Stimulated activated CD8-positive, alpha-beta memory T cell treated with anti-CD3 and anti-CD28 coated beads, Interleukin-15, amount 100 ng/mL, for 1 hour (primary cell): ENCODE data around the gene PLA2G4E.

Experiments used
- DNase-seq: peaks from one replicate; pipeline ENCODE4 v3.0.0-alpha.2; 2020; ENCODE audit warnings: low read depth

The PLA2G4E gene

DNA sequence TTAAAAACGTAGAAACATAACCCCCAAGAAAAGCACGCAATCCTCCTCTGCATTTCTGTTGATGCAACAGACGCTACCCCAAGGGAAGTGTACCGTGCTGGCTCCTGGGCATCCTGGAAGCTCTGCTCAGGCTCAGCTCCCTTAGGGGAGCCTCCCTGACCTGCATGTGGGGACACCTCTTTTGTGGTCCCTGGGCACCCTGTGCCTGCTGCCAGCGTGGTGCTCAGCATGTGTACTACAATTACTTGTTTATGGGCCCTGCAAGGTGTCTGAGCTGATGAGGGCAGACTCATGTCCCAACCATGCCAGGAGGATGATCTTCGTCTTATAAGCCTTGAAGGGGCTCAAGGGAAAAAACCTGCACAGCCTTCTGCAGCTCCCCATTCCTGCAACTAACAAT lies 66.8 kb downstream of the PLA2G4E start:
- no peak for DNase-seq

DNA sequence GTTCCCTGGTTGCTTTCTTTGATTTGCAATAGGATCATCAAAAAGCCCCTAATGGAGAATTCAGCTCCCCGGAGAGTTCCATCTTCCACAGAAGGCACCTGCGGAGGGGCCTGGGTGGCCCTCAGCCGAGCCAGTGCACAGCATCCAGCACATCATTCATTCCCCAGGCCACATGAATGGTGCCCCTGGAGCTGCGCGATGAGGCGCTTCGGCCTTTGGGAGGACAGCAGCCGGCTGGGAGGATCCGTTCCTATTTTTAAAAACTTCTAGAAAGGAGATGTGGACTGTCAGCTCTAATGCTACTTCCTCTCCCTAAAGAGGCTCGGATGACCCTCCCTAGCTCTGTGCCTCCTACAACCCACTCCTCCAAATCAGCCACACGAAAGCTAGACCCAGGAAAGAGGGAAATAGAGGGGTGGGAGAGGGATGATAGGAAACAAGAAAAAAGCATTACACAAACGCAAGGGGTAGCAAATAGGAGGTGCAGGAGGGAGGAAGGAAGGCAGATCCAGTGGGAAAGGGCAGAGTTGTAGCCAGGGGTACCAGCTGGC lies 68.8 kb downstream of the PLA2G4E start:
- DNase-seq: no peak

DNA sequence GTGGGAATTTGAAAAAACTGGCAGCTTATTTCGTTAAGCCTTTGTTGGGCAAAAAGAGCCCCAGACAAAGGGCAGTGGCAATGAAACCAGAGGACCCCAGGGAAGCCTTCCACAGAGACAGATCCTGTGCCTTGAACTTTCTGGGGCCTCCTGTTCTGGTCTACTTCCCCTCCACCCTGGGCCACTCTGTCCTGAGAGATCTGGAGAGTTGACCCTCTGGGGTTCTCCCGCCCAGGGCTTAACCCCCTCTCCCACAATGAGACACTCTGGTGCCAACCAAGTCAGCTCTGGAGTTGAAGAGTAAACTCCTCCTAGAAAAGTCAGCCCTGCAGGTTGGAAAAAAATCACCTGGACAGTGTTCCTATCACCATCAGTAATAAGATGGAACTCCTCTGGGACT lies 69.3 kb downstream of the PLA2G4E start:
- no peak for DNase-seq

DNA sequence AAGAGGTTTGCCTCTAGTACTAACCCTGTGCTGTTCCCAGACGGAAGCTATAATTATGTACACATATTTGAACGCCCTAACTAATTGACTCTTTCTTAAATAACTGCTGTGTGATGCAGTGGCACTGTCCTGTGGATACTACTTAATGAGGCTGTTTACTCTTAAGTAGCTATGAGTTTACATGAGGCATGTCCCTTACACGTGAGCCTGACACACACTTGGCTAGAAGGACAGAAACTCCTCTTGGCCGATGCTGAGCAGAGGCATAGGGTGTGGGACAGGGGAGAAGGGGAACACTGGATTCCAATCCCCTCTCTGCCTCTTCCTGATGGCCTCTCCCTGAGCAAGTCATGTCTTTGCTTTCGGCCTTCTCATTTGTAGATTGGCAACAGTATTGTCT lies 70.4 kb downstream of the PLA2G4E start:
- DNase-seq: no peak

DNA sequence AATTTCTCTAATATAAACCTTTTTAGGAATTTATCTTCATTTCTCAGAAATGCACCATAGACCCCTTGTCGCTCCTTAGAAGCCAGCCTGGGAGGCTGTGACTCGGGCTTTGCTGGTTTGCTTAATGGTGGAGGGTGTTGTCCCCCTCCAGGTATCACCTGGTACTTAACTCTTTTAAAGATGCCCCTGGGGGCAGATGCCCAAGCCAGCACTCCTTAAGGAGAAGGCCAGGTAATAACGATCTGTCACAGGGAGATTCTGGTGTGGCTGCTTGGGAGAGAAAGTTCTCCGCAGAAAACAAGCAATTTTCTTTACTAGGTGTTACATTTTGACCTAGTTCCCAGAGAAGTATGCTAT lies 70.7 kb downstream of the PLA2G4E start:
- no peak for DNase-seq

DNA sequence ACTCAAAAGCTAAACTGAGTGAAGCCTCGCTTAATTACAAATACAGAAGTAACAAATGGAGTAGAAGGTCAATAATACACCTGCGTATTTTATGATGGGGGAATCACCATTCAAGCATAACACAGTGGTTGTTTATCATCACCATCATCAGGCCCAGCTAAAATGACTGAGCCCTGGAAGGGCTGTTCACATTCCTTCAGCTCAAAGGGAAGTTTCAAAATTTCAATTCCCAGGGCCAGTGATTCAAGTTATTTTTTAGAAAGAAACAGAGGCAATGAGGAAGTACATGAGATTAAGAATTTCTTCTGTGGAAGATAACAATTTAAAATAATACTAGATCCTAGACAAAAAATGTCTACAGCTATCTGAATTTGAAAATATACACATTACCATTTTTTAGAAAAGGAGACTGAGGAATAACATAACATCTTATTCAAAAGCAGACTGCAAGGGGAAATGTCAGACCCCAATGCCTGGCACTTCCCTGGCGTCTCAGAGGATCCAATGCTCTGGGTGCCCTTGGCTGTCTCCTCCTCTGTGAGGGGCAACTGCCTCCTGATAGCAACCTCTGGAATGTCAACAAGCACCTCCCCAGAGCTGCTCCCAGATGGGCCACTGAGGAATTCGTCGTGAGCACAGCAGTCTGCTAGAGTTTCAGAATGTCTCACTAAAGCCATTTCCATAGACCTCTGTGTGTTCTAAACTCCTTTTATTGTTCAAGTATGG lies 71.3 kb downstream of the PLA2G4E start:
- no peak for DNase-seq

DNA sequence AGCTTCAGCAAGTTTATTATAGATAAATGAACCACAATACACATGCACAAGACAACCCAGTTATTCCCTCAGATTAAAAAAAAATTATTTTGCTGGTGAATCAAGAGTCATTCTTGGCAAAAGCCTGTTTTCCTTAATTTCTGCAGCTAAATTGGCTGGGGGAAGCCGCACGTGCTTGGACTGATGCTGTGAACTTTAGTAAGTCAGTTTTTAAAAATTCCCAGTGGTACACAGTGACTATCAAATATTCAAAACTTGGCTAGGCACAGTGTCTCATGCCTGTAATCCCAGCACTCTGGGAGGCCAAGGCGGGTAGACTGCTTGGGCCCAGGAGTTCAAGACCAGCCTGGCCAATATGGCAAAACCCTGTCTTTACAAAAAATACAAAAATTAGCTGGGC lies 72.4 kb downstream of the PLA2G4E start:
- DNase-seq: no peak

DNA sequence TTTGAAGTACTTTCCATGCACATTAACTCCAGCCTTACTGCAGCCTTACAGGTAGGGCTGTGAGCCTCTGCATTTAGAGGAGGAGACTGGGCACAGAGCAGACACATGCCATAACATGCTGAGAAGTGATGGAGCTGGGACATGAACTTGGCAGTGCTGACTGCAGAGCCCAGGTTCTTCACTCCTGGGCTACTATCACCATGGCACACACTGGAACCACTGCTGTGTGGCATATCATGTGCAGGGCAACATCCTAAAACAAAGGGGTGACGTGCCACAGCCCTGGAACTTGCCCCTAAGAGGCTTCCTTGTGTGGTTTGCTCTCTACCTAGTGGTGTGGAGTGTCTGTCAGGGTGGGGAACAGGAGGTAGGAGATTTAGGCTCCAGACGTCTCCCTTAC lies 73.9 kb downstream of the PLA2G4E start:
- DNase-seq: no peak

DNA sequence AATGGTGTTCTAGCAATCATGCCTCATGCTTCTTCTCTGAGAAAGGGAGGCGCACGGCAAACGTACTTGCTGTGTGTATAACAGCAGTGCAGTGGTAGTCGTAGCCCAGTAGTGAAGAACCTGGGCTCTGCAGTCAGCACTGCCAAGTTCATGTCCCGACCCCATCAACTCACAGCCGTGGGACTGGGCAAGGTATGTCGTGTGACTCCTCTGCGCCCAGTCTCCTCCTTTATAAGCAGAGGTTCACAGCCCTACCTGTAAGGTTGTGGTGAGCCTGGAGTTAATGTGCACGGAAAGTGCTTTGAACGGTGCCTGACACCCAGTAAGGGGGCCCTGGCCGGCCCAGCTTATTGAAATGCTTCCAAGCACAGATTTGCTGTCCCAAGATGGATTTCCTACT lies 75.1 kb downstream of the PLA2G4E start:
- DNase-seq: no peak

DNA sequence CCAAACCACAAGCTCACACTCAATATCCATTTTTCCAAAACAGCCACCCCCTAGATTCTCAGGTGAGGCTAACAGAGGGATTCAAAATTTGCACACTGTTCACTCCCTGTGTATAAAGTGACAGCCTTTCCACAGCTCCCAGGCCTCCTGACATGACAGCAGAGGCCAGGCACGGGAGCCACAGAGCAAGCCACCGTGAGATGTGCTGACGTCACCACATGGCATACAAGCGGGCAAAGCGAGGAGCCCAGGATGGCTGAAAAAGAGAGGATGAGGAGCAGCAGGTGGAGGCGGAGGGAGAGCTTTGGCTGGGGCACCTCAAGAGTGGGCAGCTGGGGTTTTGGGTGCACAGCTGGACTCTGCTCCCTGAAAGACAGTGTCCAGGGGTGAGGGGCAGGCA lies 75.6 kb downstream of the PLA2G4E start:
- DNase-seq: no peak

DNA sequence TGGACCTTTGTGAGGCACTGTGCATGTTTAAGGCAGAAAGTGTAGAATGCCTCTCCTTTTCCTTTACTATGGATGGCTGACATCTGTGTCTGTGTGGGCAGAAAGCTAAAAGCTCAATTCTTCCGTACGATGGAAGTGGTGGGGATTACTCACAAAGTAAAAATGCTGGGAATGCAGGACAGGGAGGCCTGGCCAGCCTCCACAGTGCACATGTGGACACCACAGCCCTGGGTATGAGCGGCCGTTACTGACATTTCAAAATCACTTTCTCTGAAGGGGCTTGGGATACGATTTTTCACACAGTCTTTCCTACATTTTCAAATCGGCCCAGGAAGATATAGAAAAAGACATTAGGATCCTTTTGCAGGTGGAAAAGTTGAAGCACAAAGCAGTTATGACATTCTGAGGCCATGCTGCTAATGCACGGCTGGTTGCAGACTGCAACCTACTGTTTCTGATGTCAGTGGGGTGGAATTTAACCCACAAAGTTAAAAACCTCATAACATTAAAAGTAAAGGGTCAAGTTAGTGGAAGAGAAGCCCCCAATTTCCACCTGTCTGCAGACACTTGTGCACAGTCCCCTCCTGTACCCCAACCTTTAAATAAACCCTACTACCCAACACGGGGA lies 76.4 kb downstream of the PLA2G4E start:
- no peak for DNase-seq

DNA sequence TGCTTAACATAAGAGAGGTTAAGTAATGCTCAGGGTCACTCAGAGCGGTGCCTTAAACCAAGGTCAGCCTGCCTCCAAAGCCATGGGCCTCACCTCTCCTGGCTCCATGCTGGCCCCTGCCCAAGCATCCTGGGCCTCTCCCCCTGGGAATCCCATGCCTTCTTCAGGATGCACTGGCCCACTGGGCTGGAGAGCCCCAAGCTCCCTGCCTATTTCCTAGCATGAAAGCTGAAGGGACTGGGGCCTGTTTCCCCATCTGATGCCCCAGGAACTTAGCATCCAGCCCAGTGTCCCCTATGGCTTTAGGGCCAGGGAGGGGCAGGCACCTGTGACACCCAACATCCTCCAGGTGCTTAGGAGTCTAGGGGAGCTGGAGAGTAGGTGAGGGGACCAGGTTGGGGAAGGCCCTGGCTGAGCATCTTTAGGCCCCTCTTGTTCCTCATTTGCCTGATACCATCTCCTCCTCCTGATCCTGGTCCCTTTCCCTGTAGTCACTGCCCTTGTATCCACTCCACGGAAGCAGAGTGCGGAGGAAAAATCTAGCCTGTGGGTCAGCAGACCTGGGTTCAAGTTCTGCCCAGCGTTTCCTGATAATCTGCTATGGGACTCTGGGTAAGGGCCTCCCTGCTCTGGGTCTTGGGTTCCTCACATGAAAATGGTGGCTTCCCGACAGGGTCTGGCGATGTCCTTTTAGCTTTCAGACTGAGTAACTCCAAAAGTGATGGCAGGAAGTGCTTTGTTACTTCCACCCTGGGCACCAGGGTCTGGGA lies 77.1 kb downstream of the PLA2G4E start:
- no peak for DNase-seq

DNA sequence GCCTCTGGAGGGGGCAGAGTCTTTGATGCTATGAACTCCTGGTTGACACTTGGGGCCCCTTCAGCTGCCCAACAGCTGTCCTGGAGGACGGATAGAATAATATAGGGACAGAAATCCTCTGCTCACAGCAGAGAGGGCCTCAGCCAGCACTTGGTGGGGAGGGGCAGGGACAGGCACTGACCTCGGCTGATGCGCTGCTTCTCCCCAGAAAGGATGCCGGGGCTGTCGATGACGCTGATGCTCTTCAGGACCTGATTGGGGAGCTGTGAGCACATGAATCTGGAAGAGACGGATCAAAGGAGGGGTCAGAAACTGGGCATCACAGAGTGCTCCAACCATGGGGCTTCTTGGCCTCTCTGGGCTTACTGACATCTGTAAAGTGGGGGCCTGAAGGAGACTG lies 78.0 kb downstream of the PLA2G4E start:
- no peak for DNase-seq

DNA sequence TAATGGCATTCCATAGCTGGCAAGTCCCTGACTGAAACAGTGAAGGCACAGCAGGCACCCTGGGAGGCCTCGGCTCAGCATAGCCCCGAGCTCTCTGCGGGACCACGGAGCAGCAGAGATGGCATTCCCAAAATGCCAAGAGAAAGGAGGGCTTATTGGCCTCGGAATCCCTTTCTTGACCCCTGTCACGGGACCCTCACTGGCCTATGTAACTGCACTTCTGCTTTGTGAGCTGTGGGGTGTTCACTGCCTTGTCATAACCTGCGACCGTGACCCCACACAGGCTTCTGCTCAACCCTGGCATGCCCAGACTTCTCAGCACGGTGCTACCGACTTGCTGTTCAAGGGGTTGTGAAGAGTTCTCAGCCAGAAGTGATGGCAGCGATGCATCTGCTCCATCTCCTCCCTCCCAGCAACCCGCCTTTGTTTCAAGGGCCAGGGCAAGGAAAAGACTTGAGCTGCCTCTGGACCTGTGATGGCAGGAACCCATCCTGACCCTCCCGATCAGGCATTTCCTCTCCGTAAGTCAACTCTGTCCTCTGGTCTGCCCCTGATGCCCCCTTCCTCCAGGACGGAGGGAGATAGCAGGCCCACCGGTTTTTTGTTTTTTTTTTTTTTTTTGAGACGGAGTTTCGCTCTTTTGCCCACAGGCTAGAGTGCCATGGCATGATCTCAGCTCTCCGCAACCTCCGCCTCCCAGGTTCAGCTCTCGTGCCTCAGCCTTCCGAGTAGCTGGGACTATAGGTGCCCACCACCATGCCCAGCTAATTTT lies 79.0 kb downstream of the PLA2G4E start:
- DNase-seq: no peak

DNA sequence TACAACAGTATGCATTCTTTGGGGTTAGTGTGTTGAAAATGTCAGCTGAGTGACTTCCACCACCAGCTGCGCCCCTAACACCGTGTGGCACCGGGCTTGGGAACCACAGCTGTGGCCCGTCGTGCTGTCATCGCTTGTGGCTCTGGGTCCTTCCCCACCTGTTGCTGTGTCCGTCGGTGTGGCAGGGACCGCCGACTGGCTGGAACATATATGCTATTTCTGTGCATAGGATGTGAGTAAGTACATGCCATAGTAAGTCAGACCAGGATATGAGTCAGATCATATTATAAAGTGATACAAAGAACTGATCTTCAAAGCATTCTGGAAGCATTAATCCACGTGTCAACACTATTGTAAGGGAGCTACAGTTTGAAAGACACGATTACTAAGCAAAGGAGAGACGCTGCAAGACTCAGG lies 80.4 kb downstream of the PLA2G4E start:
- no peak for DNase-seq

DNA sequence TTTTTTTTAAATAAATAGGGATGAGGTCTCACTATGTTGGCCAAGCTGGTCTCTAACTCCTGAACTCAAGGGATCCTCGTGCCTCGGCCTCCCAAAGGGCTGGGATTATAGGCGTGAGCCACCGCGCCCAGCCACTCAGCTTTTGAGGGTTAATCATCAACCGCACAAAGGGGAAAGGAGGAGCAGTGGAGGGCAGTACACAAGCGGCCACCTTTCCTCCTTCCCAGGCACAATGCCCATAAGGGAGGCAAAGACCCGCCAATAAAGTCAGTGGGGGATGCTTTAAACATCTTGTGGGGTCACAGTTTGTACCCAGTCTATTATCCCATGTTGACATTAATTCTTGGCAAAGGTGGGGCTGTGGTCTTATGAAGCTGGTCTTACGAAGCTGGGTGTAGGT lies 80.9 kb downstream of the PLA2G4E start:
- no peak for DNase-seq

DNA sequence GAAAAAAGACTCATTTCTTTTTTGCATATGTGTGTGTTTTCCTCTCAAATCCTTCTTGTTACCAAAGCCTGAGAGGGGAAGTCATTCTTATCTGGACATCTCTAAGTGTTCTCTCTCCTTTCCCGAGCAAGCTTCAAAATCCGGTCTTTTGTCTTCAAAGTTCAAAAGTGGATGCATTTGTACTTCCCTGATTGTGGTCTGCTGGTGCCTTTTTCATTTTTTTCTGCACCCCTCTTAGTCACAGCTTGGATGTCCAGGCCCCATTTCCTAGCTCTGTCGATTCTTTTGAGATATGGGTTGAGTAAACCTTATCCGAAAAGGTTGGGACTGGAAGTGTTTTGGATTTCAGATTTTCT lies 83.3 kb downstream of the PLA2G4E start:
- no peak for DNase-seq

DNA sequence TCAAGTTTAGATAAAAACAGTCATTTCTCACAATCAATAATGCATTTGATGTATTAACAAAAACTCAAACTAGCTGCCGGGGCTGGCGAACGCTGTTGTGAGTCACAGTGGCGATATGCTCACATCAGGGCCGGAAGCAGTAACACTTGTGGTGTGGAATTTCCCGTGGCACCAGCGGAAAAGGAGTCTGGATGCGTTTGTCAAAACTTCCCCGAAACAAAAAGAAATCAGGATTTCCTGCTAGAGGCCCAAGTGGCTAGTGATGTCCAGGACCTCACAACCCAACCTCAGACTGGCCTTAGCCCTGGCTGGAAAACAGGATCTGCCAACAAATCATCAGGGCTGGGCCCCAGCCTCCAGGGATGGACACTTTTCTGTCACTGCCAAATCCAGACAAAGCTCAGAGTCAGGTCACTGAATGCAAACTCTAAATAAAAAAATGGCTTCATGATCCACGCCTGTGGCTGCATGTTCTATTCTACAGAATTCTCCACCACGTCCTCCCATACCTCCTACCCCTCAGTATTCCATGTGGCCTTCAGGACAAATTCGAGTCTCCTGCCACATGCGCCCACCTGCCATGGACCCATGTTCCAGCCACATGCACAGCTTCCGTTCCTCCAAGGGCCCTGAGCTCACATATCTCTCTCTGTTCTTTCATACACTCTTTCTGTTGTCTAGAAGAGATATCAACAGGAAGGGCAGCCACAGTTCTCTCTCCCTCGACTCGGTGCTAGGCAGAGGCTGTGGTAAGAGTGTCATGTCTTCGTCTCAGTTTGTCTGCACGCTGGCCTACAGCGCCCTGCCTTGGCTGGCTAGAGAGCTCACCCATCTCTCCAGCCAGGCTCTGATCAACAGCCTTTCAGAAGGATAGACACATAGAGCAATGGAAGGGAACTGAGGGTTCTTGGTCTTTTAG lies 83.9 kb downstream of the PLA2G4E start:
- DNase-seq: peak; percentile 49

DNA sequence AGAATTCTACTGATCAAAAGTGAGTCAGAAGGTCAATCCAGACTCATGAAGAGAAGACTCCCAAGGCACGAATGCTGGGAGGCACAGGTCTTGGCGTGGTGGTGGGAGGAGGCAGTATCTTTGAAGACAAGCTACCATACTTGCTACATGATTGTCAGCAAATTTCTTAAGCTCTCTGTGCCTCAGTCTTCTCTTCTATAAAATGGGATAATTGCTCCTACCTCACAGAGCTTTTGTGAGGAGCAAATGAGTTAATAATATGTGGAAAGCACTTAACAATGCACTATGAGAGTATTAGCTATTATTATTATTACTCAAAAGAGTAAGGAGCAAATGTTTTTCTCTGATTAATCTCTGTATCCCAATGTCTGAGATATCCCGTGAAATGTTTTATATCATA lies 84.7 kb downstream of the PLA2G4E start:
- no peak for DNase-seq

DNA sequence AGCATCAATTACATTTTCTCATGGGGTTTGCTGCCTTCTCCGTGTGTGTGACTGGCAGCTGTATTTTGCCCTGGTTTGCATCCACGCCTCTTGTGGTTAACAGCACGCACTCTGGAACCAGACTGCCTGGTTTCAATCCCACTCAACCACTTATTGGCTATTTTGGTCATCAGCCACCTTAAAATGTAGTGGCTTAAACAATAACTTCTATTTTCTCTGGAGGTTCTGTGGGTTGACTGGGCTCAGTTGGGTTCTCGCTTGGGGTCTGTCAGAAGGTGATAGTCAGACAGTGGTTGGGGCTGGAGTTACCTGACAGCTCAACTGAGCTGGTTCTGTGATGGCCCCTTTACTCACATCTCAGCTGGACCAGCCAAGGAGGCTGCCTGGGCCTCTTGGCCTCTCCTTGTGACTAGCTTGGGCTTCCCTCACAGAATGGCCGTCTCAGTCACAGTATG lies 85.2 kb downstream of the PLA2G4E start:
- DNase-seq: no peak

DNA sequence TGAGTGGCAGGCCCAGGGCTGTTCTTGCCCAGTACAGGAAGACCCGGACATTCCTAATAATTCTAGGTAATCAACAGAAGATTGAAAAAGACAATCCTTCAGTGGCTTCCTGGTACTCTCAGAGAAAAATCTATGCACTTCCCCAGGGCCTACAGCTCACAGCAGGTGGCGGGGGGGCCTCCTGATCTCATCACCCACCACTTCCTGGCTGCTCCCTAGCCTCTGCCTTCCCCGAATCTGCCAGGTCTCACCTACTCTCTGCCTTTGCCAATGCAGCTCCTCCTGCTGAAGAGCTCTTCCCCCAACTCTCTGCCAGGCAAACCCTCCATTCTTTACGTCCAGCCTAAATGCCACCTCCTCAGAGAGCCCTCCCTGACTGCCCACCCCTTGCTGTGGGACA lies 86.0 kb downstream of the PLA2G4E start:
- peak; percentile 51 for DNase-seq
